Gastroesophageal sphincter (tissue), 4 donors: ENCODE measurements around the gene MSL1. TPM values are rescaled to one million over a fixed set of nuclear protein-coding genes. Genes with fewer than 3 reads are reported as not detected.

ENCODE experiments used
- ATAC-seq: fragments of 150-250 bp; one replicate; pipeline ENCODE4 v1.9.1; 2016; ENCODE audit warnings: mild to moderate bottlenecking, moderate library complexity
- H3K27ac ChIP-seq, 4 donors: fragments of 200-600 bp; sonication (generic) in 3 of 4; 1 replicate in 3 of 4; 2 replicates in 1 of 4; pipeline ENCODE4 v1.5.1; 2016 to 2019
- H3K27me3 ChIP-seq: fragments of 200-600 bp; sonication (generic); one replicate; pipeline ENCODE4 v1.5.1; 2019
- H3K36me3 ChIP-seq, 2 donors: fragments of 200-600 bp; sonication (generic); one replicate each; pipeline ENCODE4 v1.5.1; 2019; ENCODE audit warnings: control low read depth in 1 of 2
- H3K4me1 ChIP-seq, 3 donors: fragments of 200-600 bp; sonication (generic); 1 replicate in 2 of 3; 2 replicates in 1 of 3; pipeline ENCODE4 v1.5.1; 2016 to 2019; ENCODE audit warnings: control low read depth in 2 of 3
- H3K4me3 ChIP-seq, 2 donors: fragments of 200-600 bp; sonication (generic); one replicate each; pipeline ENCODE4 v1.5.1; 2019; ENCODE audit warnings: mild to moderate bottlenecking in 1 of 2, moderate library complexity in 1 of 2
- H3K9me3 ChIP-seq, 3 donors: fragments of 200-600 bp; sonication (generic); one replicate each; pipeline ENCODE4 v1.5.1; 2017 to 2019; ENCODE audit warnings: control low read depth in 2 of 3
- EP300 ChIP-seq: sonication (generic); formaldehyde crosslinking; IDR thresholded peaks from one replicate; pipeline ENCODE4 v1.6.1; 2017; ENCODE audit warnings: antibody characterized with exemption, mild to moderate bottlenecking
- POLR2A ChIP-seq, 2 donors: fragments of 450-650 bp; IDR thresholded peaks; one replicate each; pipeline ENCODE4 v1.6.1; 2017; ENCODE audit warnings: antibody characterized with exemption in 2 of 2, mild to moderate bottlenecking in 2 of 2, moderate library complexity in 1 of 2
- POLR2AphosphoS5 ChIP-seq: sonication (generic); formaldehyde crosslinking; IDR thresholded peaks from one replicate; pipeline ENCODE4 v1.6.1; 2017; ENCODE audit warnings: antibody characterized with exemption
- WGBS, 2 donors: methylation state at CpG; one replicate each; pipeline ENCODE4 v1.1.5; 2018; ENCODE audit warnings: low coverage in 1 of 2; 5-methylcytosine and 5-hydroxymethylcytosine counted together
- total RNA-seq, 4 donors: library from RNA; depleted of rRNA; stranded (reverse); fragments of >200 nt; gene quantifications; one replicate each; pipeline ENCODE4 v1.1.0, GENCODE V29; 2016
- TF ChIP-seq, protein P1 (sequence below), 4 experiments: fragments of 200-600 bp in 2 of 4; fragments of 450-650 bp in 2 of 4; sonication (generic) in 1 of 4; IDR thresholded peaks; one replicate each; pipeline ENCODE4 v1.5.1; 2017 to 2019; ENCODE audit warnings: antibody characterized with exemption in 4 of 4, mild to moderate bottlenecking in 2 of 4, moderate library complexity in 2 of 4

MSL1 gene
- total RNA-seq, 4 donors from 2014 or later, result 67.0 to 107 (median 88.1) TPM

DNA sequence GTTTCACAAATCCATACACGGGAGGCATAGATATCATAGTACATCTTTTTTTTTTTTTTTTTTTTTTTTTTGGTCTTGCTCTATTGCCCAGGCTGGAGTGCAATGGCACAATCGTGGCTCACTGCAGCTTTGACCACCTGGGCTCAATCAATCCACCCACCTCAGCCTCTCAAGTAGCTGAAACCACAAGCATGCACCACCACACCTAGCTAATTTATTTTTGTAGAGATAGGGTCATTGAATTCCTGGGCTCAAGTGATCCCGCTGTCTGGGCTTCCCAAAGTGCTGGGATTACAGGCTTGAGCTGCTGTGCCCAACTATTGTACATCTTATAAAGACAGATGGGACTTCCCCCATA, 52.0 kb downstream of the MSL1 start:
- TF ChIP-seq EP300 (no peak), POLR2A (IDR thresholded peaks at IDR 0.05) (no peak), POLR2AphosphoS5 (no peak)
- TF ChIP-seq, protein P1, sequence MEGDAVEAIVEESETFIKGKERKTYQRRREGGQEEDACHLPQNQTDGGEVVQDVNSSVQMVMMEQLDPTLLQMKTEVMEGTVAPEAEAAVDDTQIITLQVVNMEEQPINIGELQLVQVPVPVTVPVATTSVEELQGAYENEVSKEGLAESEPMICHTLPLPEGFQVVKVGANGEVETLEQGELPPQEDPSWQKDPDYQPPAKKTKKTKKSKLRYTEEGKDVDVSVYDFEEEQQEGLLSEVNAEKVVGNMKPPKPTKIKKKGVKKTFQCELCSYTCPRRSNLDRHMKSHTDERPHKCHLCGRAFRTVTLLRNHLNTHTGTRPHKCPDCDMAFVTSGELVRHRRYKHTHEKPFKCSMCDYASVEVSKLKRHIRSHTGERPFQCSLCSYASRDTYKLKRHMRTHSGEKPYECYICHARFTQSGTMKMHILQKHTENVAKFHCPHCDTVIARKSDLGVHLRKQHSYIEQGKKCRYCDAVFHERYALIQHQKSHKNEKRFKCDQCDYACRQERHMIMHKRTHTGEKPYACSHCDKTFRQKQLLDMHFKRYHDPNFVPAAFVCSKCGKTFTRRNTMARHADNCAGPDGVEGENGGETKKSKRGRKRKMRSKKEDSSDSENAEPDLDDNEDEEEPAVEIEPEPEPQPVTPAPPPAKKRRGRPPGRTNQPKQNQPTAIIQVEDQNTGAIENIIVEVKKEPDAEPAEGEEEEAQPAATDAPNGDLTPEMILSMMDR (IDR thresholded peaks at IDR 0.05), result no peak

GRCh38 chr17:40174514-40174913, 52.7 kb downstream of the MSL1 start:
- H3K27me3 ChIP-seq, result no peaks in the 10 kb centered on the region
- no peak for ATAC-seq
- no peak overlapping the region for H3K27ac ChIP-seq
- H3K4me1 ChIP-seq, result peaks cover 0 to 23% (median 11%) of the 10 kb centered on the region in 3 donors
- H3K9me3 ChIP-seq, result no peaks in the 10 kb centered on the region
- H3K36me3 ChIP-seq, result peaks cover 0 to 75% of the 10 kb centered on the region in 2 donors
- no peak for TF ChIP-seq POLR2A (IDR thresholded peaks at IDR 0.05)
- no peak for TF ChIP-seq POLR2AphosphoS5
- TF ChIP-seq EP300, result no peak
- TF ChIP-seq, protein P1 (IDR thresholded peaks at IDR 0.05), result no peak
- H3K4me3 ChIP-seq, result no peak overlapping the region
- 71% methylated on average over 1 of the region's 1 CpG; no CpG with 5 or more reads in 1 of the 2 donors for WGBS, 2 donors

More for the DNA sequence above, 52.0 kb downstream of the MSL1 start:
- no peak overlapping the region for H3K4me3 ChIP-seq
- peaks cover 0 to 83% of the 10 kb centered on the region in 2 donors for H3K36me3 ChIP-seq
- 41 to 76% methylated on average over 2 to 3 of the region's 3 CpGs for WGBS, 2 donors
- ATAC-seq, result no peak
- peaks cover 0 to 23% (median 11%) of the 10 kb centered on the region in 3 donors for H3K4me1 ChIP-seq
- H3K27ac ChIP-seq, result no peak overlapping the region
- H3K9me3 ChIP-seq, result no peaks in the 10 kb centered on the region
- H3K27me3 ChIP-seq, result no peaks in the 10 kb centered on the region

- TF ChIP-seq POLR2AphosphoS5 (no peak), POLR2A (IDR thresholded peaks at IDR 0.05) (no peak), EP300 (no peak)
- TF ChIP-seq, protein P1 (IDR thresholded peaks at IDR 0.05), result no peak
- Histone ChIP-seq H3K27ac (no peak overlapping the region), H3K36me3 (peaks cover 0 to 59% of the 10 kb centered on the region in 2 donors), H3K9me3 (no peaks in the 10 kb centered on the region), H3K4me3 (no peak overlapping the region), H3K27me3 (no peaks in the 10 kb centered on the region), H3K4me1 (peaks cover 0 to 23% (median 11%) of the 10 kb centered on the region in 3 donors)
- no peak for ATAC-seq
- 83 to 93% methylated on average over 5 to 7 of the region's 7 CpGs for WGBS, 2 donors
Observed at GRCh38 chr17:40175928-40176753, 54.4 kb downstream of the MSL1 start.

- H3K4me3 ChIP-seq, result no peak overlapping the region
- ATAC-seq, result no peak
Observed at GRCh38 chr17:40176754-40177110, 55.0 kb downstream of the MSL1 start.

More at GRCh38 chr17:40176754-40177110, 55.0 kb downstream of the MSL1 start:
- H3K27me3 ChIP-seq, result no peaks in the 10 kb centered on the region
- H3K27ac ChIP-seq, result peak overlapping the region in 1 of 4 donors; percentile 67
- peaks cover 0 to 23% (median 11%) of the 10 kb centered on the region in 3 donors for H3K4me1 ChIP-seq
- WGBS, 2 donors, result 50% methylated on average over 1 of the region's 2 CpGs; no CpG with 5 or more reads in 1 of the 2 donors
- H3K9me3 ChIP-seq, result no peaks in the 10 kb centered on the region
- no peak for TF ChIP-seq POLR2AphosphoS5
- TF ChIP-seq, protein P1 (IDR thresholded peaks at IDR 0.05), result no peak
- TF ChIP-seq EP300, result no peak
- TF ChIP-seq POLR2A (IDR thresholded peaks at IDR 0.05), result no peak
- H3K36me3 ChIP-seq, result peaks cover 0 to 53% of the 10 kb centered on the region in 2 donors
